HG02943 (cell line): Measurements from ENCODE around the gene HERC3.
A peak's percentile ranks its signal among the peaks of the same experiment; 100 is the strongest.

Experiments used
- ATAC-seq: cut with Tn5 transposase; IDR thresholded peaks from one replicate; pipeline ENCODE4 v1.9.1; 2021; ENCODE audit warnings: mild to moderate bottlenecking, low read depth, moderate library complexity; ENCODE audit not compliant: unreplicated experiment

Gene HERC3

GRCh38 chr4:88706574-88706973 is 114.3 kb downstream of the HERC3 start:
- ATAC-seq: no peak

DNA sequence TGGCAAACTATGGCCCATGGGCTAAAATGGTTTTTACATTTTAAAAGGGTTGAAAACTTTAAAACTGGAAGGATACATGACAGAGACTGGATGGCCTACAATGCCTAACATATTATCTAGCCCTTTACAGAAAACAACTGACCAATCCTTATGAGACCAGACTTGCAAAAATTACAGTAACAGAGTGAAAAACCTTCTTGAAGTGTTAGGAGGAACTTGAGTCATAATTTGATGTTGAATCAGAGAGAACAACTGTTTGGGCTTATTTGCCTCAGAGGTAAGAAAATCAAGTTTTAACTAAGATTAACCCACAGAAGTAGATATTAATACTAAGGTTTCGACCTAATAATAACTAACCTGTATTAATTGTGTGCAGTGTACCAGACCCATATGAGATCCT is 117.7 kb downstream of the HERC3 start:
- ATAC-seq: no peak

GRCh38 chr4:88713782-88714181 is 121.5 kb downstream of the HERC3 start:
- no peak for ATAC-seq

GRCh38 chr4:88718098-88718497 is 125.8 kb downstream of the HERC3 start:
- ATAC-seq: no peak

DNA sequence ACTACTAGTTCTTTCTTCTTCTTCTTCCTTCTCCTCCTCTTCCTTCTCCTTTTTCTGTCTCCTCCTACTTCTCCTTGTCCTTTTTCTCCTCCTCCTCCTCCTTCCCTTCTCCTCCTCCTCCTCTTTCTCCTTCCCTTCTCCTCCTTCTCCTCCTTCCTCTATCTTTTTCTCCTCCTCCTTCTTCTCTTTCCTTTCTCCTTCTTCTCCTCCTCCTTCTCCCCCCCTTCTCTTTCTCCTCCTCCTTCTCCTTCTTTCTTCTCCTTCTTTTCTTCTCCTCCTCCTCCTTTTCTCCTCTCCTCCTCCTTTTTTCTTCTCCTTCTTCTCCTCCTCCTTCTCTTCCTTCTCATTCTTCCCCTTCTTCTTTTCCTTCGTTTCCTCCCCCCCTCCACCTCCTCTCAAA is 127.1 kb downstream of the HERC3 start:
- ATAC-seq: no peak

GRCh38 chr4:88720451-88721428 is 128.5 kb downstream of the HERC3 start:
- no peak for ATAC-seq

GRCh38 chr4:88722276-88722780 is 130.0 kb downstream of the HERC3 start:
- no peak for ATAC-seq

DNA sequence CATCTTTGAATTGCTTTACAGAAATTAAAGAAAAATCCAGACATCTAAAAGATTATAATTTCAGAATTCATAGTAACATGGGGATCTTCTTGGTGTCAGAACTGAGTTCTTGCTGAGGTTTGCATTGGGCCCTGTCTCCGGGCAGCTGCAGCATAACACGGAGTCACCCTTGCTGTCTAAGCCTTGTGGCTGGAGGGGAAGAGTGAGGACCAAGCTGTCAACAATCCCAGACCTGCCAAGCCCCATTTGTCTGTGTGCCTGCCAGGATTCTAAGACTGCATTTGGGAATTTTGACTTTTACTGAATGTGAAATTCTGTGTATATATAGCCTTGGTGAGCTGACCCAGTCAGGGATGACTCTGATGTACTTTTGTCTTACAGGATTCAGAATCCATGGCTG is 130.5 kb downstream of the HERC3 start:
- no peak for ATAC-seq

DNA sequence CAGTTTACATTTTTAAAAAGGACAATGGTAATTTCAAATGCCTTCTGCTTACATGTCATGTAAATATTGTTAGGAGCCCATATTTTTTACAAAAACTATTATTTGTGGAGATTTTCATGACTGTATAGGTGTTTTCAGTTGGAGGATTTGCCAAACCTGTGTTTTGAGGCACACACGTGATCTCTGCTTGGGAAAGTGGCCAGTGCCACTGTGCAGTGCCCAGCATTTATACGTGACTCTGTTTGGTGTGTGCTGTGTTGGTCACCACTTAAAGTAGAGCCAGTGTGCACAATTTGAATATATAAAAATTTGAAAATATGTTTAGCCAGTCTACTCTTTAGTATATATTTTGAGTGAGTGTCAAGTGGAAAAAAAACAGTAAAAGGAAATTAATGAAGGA is 132.1 kb downstream of the HERC3 start:
- no peak for ATAC-seq

DNA sequence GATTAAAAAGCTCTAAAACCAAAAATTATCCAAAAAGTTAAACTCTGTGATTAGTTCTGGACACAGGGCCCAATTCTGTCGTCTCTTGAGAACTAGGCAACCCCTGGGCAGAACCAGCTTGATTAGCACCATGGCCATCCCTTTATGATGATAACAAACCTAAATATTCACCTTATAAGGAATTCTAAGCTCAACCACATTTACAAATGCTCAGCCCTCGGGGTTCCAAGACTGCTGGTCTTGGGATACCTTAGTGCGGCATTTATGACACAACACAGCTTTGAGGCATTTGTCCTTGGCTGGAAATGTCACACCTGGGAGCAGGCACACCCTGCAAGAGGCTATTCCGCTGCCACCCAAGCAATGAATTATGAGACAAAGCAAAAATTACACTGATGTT is 132.9 kb downstream of the HERC3 start:
- no peak for ATAC-seq

- ATAC-seq: no peak
Measured at GRCh38 chr4:88725986-88726385, 133.7 kb downstream of the HERC3 start.

DNA sequence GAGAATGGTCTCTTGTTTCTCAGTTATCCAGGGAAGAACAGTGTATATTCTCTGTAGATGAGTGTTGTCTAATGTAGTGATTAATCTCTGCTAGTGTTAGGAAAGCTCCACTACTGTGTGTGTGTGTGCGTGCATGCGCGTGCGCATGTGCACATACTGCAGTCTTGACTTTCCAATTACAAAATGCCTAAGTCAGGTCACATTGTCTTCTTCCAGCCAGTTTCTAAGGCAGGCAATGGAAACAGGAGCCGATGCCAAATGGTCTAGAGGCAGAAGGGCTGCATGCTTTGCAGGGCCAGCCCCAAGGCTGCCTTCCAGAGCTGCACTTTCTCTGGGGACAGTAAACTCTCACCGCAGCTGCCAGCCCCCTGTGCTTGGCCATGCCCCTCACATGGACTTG is 135.9 kb downstream of the HERC3 start:
- no peak for ATAC-seq

DNA sequence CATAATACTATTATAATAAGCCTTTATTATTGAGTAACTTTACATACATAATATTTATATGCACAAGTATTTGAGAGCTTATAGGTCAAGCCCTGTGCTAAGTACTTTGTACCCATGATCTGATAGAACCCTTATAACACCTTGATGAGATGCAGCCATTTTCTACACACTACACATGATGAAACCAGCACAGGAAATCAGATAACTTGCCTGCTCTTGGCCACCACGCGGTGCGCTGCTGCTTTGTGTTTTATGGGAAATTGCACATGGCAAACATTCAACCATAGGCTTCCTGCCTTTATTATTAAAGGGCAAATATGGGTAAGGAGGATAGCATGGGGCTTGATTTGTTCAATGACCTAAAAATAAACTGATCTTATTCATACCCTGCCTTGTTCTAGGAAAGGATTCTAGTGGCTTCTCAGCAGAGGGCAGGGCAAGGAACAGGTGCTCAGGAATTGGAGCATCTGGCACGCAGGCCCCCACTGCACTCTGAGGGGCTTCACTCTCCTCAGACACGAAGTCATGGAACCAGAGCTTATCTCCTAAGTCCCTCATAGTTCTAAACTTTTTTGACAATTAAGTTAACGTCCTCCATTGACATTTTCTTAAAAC is 137.0 kb downstream of the HERC3 start:
- no peak for ATAC-seq

- ATAC-seq: no peak
Measured at GRCh38 chr4:88730811-88731210, 138.5 kb downstream of the HERC3 start.

DNA sequence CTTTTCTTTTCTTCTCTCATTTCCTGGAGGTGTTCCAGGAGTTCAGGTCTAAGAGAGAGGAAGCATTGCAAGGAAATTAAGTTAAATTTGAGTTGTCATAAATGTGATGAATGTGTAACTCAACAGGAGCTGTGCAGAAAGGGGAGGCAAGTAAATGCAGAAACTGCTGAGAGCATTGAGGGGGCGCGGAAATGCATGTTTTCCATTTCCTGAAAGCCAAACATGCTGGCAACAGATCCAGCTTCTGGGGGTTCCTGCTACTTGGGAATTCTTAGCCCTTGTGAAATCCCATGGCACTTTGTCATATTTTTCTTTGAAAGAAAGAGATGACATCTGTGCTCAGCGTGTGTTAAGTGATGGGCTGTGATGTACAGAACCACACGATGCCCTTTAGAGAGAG is 139.1 kb downstream of the HERC3 start:
- ATAC-seq: no peak

- ATAC-seq: no peak
Measured at GRCh38 chr4:88732714-88733368, 140.6 kb downstream of the HERC3 start.

GRCh38 chr4:88734403-88734949 is 142.2 kb downstream of the HERC3 start:
- ATAC-seq: no peak

GRCh38 chr4:88735564-88735963 is 143.3 kb downstream of the HERC3 start:
- ATAC-seq: no peak

GRCh38 chr4:88736264-88736663 is 144.0 kb downstream of the HERC3 start:
- ATAC-seq: no peak

GRCh38 chr4:88737307-88737941 is 145.1 kb downstream of the HERC3 start:
- peak; percentile 94 for ATAC-seq
